Hepatocyte (in vitro differentiated cells): ENCODE results near the gene CA12.

Experiments
- CTCF ChIP-seq: fragments of 200-600 bp; sonication (generic); IDR thresholded peaks from 2 replicates; pipeline ENCODE4 v1.5.1; 2016; ENCODE audit warnings: antibody characterized with exemption, mild to moderate bottlenecking; ENCODE audit not compliant: poor library complexity
- EZH2 ChIP-seq: fragments of 200-600 bp; sonication (generic); IDR thresholded peaks from 2 replicates; pipeline ENCODE4 v1.6.1; 2016; ENCODE audit warnings: antibody characterized with exemption, mild to moderate bottlenecking, borderline replicate concordance
- EZH2phosphoT487 ChIP-seq: fragments of 200-600 bp; sonication (generic); IDR thresholded peaks from one replicate; pipeline ENCODE4 v1.6.1; 2018; ENCODE audit warnings: antibody characterized with exemption, mild to moderate bottlenecking, low read depth, moderate library complexity; ENCODE audit not compliant: unreplicated experiment, severe bottlenecking

- TF ChIP-seq CTCF (no peak), EZH2phosphoT487 (no peak), EZH2 (no peak)
Observed at GRCh38 chr15:63371297-63371918, 10.2 kb downstream of the CA12 start.
